GM21381 (cell line): ENCODE results near the gene CYP27B1.

Experiments
- ATAC-seq: cut with Tn5 transposase; IDR thresholded peaks from one replicate; pipeline ENCODE4 v1.9.1; 2021; ENCODE audit warnings: mild to moderate bottlenecking, moderate library complexity; ENCODE audit not compliant: unreplicated experiment

Gene CYP27B1

DNA sequence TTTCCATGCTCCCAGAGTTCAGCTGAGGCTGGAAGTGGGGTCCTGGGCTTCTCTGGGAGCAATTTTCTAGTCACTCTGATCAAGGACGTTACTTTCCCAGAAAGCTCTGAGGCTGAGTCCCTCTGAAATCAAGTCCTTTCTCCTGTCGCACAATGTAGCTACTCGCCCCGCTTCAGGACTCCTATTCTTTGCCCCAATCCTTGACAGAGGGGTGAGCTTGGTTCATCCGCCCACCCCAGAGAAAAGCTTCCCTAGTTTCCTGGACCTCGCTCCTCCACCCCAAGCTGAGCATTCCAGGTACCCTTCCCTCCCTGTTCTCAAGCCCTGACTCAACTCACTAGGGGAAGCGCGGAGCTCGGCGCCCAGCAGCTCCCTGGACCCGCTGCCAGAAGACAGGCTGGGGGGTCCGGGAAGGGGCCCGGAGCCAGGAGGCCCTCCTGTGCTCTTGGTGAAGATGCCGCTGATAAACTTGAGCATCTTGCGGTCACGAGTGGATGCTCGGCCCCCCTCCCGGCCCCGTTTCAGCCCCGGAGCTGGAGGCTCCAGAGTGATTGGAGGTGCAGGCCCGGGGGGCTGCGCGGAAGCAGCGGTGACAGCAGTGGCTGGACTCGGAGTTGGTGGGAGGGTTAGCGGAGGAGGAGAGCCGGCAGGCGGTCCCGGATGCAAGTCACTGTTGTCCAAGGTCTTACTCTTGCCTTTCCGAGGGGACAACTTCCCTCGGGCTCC lies 30.0 kb downstream of the CYP27B1 start:
- ATAC-seq: no peak

DNA sequence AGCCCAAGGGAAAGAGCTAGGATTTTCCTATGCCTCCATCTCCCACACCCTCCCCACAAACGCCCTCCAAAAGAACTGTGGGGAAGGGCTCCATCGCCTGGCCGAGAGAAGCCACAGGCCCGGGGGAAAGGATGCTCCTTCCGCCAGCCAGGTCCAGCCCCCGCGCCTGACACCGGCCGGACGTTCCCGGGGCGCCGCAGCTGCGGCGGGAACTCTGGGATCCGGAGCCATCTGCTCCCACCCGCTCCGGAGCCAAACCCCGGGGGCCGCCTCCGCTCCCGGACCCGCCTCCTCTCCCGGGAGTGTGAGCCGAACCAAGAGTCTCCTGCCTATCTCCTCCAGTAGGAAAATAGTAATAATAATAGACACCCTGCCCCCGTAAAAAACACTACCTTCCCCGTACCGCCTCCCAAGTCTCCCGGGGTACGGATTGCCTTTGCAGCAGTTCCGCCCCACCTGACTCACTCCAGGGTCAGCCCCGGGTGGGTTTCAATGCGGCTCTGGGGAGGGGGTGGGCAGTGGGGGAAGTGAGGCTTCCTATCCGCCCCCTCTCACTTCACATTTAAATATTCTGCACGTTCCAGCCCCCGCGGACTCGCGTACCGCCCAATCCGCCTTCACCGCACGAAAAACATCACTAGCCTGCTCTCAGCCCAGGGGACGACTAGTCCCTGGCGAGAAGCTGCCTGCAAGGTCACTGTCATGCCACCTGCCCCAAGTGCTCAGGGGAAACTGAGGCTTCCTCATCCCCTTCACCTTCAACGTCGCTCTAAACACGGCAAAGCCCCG lies 30.7 kb downstream of the CYP27B1 start:
- ATAC-seq: no peak

GRCh38 chr12:57735198-57735855 lies 31.6 kb downstream of the CYP27B1 start:
- no peak for ATAC-seq

DNA sequence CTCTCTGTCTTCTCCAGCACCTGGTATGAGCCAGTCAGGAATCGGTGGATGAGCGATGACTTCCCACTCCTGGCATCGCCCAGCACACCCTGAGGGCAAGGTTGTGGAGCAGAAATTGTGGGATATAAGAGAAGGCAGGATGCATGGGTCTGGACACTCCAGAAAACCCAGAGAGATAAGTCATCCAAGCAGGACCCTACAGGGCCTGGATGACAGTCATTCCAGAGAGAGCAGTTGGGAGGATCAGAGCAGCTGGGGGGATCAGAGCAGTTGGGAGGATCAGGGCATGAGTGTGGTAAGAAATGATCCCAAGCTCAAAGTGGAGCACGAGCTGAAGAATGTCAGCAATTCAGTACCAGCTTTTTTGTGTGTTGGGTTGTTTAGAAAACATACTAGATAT lies 32.3 kb downstream of the CYP27B1 start:
- no peak for ATAC-seq

- ATAC-seq: no peak
Measured at GRCh38 chr12:57733928-57734327, 33.0 kb downstream of the CYP27B1 start.

- no peak for ATAC-seq
Measured at GRCh38 chr12:57732726-57733593, 33.9 kb downstream of the CYP27B1 start.

DNA sequence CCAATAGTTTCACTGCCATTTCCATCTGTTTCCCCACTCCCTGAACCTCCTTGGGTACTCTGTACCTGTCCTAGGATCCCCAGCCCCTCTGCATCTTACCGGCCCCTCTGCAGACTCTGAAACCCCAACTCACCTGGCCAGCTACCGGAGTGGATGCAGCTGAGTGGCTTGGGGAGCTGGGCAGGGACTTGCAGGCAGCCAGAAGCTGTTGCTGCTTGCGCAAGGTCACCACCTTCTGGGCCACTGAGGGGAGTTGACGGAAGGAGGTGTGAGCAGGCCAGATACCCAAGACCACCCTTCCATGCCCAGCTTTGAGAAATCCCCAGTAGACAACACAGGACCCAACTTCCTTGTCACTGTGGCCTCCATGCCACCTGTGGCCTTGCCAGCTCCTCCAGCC lies 34.6 kb downstream of the CYP27B1 start:
- ATAC-seq: no peak

GRCh38 chr12:57731411-57732080 lies 35.3 kb downstream of the CYP27B1 start:
- ATAC-seq: no peak

- no peak for ATAC-seq
Measured at GRCh38 chr12:57730336-57731067, 36.4 kb downstream of the CYP27B1 start.

GRCh38 chr12:57729321-57729844 lies 37.5 kb downstream of the CYP27B1 start:
- no peak for ATAC-seq

DNA sequence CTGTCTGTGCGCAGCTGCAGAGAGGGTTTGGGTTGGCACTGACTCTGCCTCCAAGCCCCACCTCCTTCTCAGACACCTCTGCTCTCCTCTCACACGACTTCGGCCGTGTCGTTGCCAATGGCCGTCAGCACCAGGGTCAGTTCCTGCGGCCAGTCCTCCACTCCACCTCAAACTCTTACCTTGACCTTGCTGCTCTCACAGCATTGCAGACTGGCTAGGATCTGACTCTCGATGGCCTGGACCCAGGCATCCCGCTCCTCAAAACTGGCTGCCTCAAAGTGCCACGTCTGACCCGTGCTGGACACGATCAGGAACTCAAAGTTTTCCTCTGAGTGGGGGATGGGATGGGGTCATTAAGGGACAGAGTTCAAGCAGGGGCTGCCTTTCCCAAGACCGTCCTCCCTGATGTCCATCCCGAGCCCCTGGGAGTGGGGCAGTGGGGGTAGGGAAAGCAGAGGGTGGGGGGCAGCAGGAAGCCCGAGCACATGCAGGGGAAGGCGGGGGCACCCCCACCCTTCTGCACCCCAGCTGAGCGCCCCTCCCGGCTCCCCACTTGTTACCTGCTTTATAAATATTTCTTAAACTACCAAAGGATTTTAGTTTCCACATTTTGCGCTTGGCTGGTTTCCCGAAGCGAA lies 39.0 kb downstream of the CYP27B1 start:
- ATAC-seq: no peak

DNA sequence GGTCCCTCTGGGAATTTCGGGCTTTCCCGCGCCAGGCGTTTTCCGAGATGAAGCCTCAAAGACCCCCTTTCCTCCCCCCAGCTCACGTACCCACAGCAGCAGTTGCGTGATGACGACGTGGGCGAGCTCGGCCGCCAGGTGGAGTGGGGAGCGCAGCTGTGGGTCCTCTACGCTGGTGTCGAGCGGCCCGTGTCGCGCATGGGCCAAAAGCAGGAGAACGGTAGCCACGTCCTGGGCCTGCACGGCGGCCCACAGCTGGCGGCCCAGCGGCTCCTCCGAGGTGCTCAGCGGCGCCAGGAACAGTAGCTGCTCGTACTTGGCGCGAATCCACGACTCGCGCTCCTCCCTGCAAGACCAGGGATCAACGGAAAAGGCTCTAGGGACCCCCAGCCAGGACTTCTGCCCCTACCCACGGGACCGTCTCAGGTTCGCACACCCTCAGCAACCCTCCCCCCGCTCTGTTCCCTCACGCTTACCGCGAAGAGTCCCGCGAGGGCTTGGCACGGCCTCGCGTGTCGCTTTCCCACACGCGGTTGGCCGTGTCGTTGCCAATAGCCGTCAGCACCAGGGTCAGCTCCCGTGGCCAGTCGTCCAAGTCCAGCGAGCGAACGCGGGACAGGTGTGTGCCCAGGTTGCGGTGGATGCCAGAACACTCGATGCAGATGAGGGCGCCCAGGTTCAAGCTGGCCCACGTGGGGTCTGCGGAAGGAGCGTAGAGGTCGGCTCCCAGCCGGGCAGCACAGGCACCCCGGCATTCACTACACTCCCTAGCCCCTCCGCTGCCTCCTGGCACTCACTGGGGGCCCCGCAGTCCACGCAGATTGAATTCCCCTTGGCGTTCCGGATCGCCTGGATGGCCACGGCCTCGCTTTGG lies 39.8 kb downstream of the CYP27B1 start:
- ATAC-seq: no peak

DNA sequence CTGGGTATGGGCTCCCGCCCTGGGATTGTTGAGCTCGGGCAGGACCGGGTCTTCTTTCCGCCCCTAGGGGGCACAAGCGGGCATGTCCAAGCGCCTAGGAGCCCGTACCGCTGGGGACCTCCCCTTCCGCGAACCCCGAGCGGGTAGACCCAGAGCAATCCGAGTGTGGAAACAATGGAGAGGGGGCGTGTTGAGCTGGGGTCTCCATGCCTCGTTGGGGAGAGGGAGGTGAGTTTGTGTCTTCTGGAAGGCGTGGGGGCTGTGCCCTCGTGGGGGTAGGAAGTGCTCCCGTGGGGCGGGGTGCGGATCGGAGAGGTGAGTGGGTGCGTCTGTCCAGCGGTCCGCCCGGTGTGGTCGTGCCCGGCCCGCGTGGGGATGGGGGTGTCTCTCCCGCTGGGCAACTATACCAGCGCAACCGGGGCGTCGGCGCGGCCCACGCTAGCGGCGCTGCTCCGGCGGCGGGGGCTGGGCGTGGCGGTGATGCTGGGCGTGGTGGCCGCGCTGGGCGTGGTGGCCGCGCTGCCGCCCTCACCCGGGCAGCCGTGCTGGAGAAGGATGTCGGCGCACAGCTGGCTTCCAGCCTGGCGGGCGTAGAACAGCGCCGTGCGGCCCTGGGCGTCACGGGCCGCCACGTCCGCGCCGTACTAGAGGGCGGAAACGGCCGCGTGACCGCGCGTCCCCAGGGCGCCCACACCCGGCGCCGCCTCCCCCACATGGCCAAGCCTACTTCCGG lies 40.6 kb downstream of the CYP27B1 start:
- ATAC-seq: no peak

GRCh38 chr12:57725851-57726150 lies 41.1 kb downstream of the CYP27B1 start:
- ATAC-seq: no peak

DNA sequence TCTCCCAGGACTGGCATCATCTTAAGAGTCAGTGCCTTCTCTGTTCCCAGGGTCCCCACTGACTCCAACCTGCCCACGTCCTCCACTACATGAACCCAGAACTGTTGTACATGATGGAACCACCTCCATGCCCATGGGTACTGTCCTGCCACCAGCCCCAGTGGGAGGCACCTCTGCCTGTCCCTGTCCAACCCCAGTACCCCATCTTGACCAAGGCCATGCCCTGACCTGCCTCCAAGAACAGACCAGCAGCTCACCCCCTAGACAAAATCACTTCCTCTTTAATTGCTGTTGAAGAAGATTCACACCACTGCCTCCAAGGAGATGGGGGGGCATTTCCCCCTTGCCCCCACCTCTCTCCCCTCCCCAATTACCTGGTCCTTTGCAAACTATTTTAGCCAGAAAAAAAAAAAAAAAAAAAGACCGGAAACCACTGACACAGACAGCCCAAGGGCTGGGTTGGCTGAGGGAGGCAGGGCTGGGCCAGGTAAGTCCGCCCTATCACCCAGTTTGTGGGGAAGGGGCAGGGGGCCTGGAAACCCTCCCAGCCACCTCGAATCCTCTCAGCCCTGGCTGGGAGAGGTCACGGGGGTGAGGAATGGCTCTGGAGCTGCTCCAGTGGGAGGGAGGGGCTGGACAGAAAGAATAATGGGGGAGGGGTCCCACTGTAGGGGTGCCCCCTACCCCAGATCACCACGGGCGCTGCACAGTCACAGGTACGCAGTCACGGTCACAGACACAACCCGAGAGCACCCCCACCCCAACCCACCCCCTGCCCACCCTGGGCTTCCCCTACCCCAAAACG lies 41.7 kb downstream of the CYP27B1 start:
- ATAC-seq: no peak

DNA sequence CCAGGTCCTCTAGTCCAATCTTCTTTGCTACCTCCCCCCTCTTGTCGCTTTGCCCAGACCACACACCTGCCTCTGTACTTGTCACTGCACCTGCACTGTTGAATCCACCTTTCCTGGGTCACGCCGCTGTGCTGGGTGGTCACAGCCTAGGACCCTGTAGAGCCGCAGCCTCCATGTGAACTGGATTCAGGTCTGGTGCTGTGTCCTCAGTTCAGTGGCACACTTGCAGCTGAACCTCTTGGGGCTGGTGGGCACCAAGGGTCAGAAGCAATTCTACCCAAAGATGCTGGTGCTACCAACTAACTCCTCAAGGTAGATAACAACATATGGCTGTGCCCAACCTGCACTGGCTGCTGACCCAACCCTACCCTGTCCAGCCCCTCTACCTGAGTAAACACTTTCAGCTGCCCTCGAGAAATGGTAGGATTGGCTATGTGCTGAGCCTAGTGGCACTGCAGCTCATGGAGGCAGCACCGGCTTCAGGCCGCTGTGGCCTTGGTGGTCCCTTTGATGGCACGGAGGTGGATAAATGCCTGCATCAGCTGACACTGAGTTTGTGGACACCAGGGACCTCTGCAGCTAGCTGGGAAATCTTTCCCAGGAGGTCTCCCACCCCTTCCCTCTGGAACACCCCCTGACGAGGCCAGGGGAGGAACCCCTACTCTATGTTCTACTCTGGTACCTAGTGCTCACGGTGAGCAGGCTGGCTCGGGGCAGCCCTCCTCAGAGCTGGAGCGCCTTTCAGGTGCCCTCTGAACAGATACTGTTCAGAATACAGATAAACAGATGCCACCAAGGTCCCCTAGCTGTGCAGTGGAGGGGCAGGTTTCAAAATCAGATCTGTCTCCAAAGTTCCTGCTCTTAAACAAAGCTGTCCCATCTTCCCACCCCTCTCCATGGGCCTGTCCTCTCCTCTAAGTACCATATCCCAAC lies 42.6 kb downstream of the CYP27B1 start:
- ATAC-seq: no peak
